ENCODE measurements around the gene RSRP1.
"Not testable (repeated sequence)": the region's sequence is repeated elsewhere in the genome, so short reads cannot be mapped to it uniquely, and the experiment has no call there.

The RSRP1 gene

GRCh38 chr1:25245393-25245792 is 1.9 kb downstream of the RSRP1 start:
- TF ChIP-seq CTCF (IDR thresholded peaks at IDR 0.05; ENCODE audit: poor library complexity, severe bottlenecking), result no peak
- H3K4me3 ChIP-seq (ENCODE audit: severe bottlenecking), result peak overlapping the region; percentile 73
- no peaks in the 10 kb centered on the region for H3K9me3 ChIP-seq (ENCODE audit: severe bottlenecking)
- H3K27ac ChIP-seq (ENCODE audit: poor library complexity, severe bottlenecking), result no peak overlapping the region
- peaks cover 60% of the 10 kb centered on the region for H3K36me3 ChIP-seq (ENCODE audit: low read depth)
- ATAC-seq (ENCODE audit: low read depth), result no peak
- H3K4me1 ChIP-seq (ENCODE audit: insufficient read depth, poor library complexity, severe bottlenecking), result peaks cover 11% of the 10 kb centered on the region
- no peak for DNase-seq (ENCODE audit: low spot score)
- H3K27me3 ChIP-seq (ENCODE audit: insufficient read depth, poor library complexity, severe bottlenecking), result no peaks in the 10 kb centered on the region

GRCh38 chr1:25243907-25244306 is 3.3 kb downstream of the RSRP1 start:
- Histone ChIP-seq H3K27ac (ENCODE audit: poor library complexity, severe bottlenecking) (no peak overlapping the region), H3K4me3 (ENCODE audit: severe bottlenecking) (no peak overlapping the region), H3K9me3 (ENCODE audit: severe bottlenecking) (no peaks in the 10 kb centered on the region), H3K4me1 (ENCODE audit: insufficient read depth, poor library complexity, severe bottlenecking) (peaks cover 12% of the 10 kb centered on the region), H3K27me3 (ENCODE audit: insufficient read depth, poor library complexity, severe bottlenecking) (no peaks in the 10 kb centered on the region), H3K36me3 (ENCODE audit: low read depth) (peaks cover 63% of the 10 kb centered on the region)
- TF ChIP-seq CTCF (IDR thresholded peaks at IDR 0.05; ENCODE audit: poor library complexity, severe bottlenecking), result no peak
- no peak for DNase-seq (ENCODE audit: low spot score)
- no peak for ATAC-seq (ENCODE audit: low read depth)

GRCh38 chr1:25239681-25240541 is 7.3 kb downstream of the RSRP1 start:
- peak; percentile 62 for TF ChIP-seq CTCF (IDR thresholded peaks at IDR 0.05; ENCODE audit: poor library complexity, severe bottlenecking)
- ATAC-seq (ENCODE audit: low read depth) (peak; percentile 92), DNase-seq (ENCODE audit: low spot score) (peak; percentile 92)
- Histone ChIP-seq H3K27me3 (ENCODE audit: insufficient read depth, poor library complexity, severe bottlenecking) (no peaks in the 10 kb centered on the region), H3K27ac (ENCODE audit: poor library complexity, severe bottlenecking) (peak overlapping the region; percentile 85), H3K4me1 (ENCODE audit: insufficient read depth, poor library complexity, severe bottlenecking) (peaks cover 4% of the 10 kb centered on the region), H3K36me3 (ENCODE audit: low read depth) (peaks cover 46% of the 10 kb centered on the region), H3K4me3 (ENCODE audit: severe bottlenecking) (peak overlapping the region; percentile 31), H3K9me3 (ENCODE audit: severe bottlenecking) (no peaks in the 10 kb centered on the region)

DNA sequence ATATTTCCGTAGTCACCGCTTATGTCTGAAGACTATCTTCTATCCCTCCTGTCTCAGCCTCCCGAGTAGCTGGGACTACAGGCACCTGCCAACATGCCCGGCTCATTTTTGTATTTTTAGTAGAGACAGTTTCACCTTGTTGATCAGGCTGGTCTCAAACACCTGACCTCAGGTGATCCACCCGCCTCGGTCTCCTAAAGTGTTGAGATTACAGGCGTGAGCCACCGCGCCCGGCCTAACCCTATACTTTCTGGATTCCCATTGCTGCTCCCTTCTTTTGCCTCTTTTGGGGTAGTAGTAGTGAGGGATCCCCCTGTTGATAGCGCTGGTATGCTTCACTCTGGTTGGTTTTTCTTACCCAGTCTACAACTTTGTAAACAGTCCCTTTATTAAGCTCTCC is 9.2 kb downstream of the RSRP1 start:
- H3K27me3 ChIP-seq (ENCODE audit: insufficient read depth, poor library complexity, severe bottlenecking), result no peaks in the 10 kb centered on the region

GRCh38 chr1:25236261-25236660 is 11.0 kb downstream of the RSRP1 start:
- not testable (repeated sequence) for H3K27me3 ChIP-seq (ENCODE audit: insufficient read depth, poor library complexity, severe bottlenecking); H3K27ac ChIP-seq (ENCODE audit: poor library complexity, severe bottlenecking); H3K4me3 ChIP-seq (ENCODE audit: severe bottlenecking); H3K9me3 ChIP-seq (ENCODE audit: severe bottlenecking); DNase-seq (ENCODE audit: low spot score); H3K4me1 ChIP-seq (ENCODE audit: insufficient read depth, poor library complexity, severe bottlenecking); ATAC-seq (ENCODE audit: low read depth)
- peaks cover 30% of the 10 kb centered on the region for H3K36me3 ChIP-seq (ENCODE audit: low read depth)

More for the DNA sequence above, 9.2 kb downstream of the RSRP1 start:
- Histone ChIP-seq H3K9me3 (ENCODE audit: severe bottlenecking) (no peaks in the 10 kb centered on the region), H3K4me3 (ENCODE audit: severe bottlenecking) (no peak overlapping the region), H3K4me1 (ENCODE audit: insufficient read depth, poor library complexity, severe bottlenecking) (peaks cover 4% of the 10 kb centered on the region), H3K36me3 (ENCODE audit: low read depth) (peaks cover 44% of the 10 kb centered on the region), H3K27ac (ENCODE audit: poor library complexity, severe bottlenecking) (no peak overlapping the region)
- no peak for DNase-seq (ENCODE audit: low spot score)
- no peak for TF ChIP-seq CTCF (IDR thresholded peaks at IDR 0.05; ENCODE audit: poor library complexity, severe bottlenecking)
- ATAC-seq (ENCODE audit: low read depth), result no peak

- DNase-seq (ENCODE audit: low spot score); H3K27me3 ChIP-seq (ENCODE audit: insufficient read depth, poor library complexity, severe bottlenecking); H3K9me3 ChIP-seq (ENCODE audit: severe bottlenecking); ATAC-seq (ENCODE audit: low read depth); H3K4me3 ChIP-seq (ENCODE audit: severe bottlenecking); H3K27ac ChIP-seq (ENCODE audit: poor library complexity, severe bottlenecking); H3K4me1 ChIP-seq (ENCODE audit: insufficient read depth, poor library complexity, severe bottlenecking): not testable (repeated sequence)
- peaks cover 32% of the 10 kb centered on the region for H3K36me3 ChIP-seq (ENCODE audit: low read depth)
Observed at GRCh38 chr1:25235411-25235810, 11.8 kb downstream of the RSRP1 start.

Measured in RWPE2 (cell line).